Keratinocyte (primary cell): ENCODE results near the gene SIK3.

Experiments used
- EZH2 ChIP-seq: IDR thresholded peaks from one replicate; pipeline ENCODE4 v1.6.1; 2012; ENCODE audit warnings: inconsistent platforms, mild to moderate bottlenecking, low read length, moderate library complexity
- TF ChIP-seq, protein P1 (sequence below), 3 experiments: IDR thresholded peaks in 1 of 3; conservative IDR thresholded peaks in 1 of 3; optimal IDR thresholded peaks in 1 of 3; 2 replicates in 2 of 3; 3 replicates in 1 of 3; pipeline versions ENCODE3 to v1.5.1; 2011; ENCODE audit warnings: low read length in 3 of 3, mild to moderate bottlenecking in 3 of 3, moderate library complexity in 2 of 3, control low read depth in 1 of 3, inconsistent platforms in 1 of 3; ENCODE audit not compliant: insufficient read depth in 2 of 3; ENCODE audit errors: extremely low read depth in 1 of 3

DNA sequence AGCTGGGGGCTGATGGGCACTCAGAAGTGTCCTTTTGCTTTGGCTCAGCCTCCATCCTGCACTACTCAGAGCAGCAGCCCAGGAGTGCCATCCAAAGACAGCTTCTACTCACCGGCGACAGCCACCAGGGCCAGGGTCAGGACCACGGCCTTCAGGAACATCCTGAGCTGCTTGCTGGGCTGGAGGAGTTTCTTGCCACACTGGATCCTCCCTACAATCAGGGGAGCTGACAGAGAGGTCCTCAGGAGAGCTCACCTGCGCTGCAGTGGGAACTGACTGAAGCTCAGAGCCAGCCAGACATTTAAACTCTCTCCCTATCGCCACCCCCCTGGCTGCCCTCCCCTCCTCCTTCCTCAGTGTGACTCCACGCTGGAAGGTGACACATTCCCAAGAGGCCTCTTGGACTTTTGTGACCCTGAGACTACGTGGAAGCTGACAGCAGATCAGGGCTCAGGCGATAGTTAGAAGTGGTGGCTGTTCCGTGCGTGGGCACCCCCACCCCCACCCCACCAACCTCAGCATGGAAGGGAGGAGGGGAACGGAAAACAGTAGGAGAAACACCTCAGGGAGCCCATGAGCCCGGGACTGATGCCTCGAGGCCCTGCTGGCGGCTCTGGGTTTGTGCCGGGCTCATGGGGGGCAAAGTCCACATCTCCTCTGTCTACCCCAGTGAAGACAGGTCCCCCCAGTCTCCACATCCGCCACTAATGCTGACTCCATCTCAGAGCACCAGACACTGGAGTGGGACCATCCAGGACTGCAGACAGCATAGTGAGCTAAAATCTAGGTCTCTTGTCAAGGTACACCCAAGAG, 275.0 kb downstream of the SIK3 start, which contains the start of gene APOA4:
- TF ChIP-seq, protein P1, sequence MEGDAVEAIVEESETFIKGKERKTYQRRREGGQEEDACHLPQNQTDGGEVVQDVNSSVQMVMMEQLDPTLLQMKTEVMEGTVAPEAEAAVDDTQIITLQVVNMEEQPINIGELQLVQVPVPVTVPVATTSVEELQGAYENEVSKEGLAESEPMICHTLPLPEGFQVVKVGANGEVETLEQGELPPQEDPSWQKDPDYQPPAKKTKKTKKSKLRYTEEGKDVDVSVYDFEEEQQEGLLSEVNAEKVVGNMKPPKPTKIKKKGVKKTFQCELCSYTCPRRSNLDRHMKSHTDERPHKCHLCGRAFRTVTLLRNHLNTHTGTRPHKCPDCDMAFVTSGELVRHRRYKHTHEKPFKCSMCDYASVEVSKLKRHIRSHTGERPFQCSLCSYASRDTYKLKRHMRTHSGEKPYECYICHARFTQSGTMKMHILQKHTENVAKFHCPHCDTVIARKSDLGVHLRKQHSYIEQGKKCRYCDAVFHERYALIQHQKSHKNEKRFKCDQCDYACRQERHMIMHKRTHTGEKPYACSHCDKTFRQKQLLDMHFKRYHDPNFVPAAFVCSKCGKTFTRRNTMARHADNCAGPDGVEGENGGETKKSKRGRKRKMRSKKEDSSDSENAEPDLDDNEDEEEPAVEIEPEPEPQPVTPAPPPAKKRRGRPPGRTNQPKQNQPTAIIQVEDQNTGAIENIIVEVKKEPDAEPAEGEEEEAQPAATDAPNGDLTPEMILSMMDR (optimal IDR thresholded peaks at IDR 0.05 in 1 of 3, IDR thresholded peaks at IDR 0.05 in 1 of 3, conservative IDR thresholded peaks at IDR 0.05 in 1 of 3; ENCODE audit: extremely low read depth in 1 of 3, insufficient read depth in 2 of 3, low read length in 3 of 3), result no peak
- no peak for TF ChIP-seq EZH2
